HEK293 (cell line): ENCODE measurements around the gene KRT17.

Experiments used
- BCL11B ChIP-seq: fragments of 450-650 bp; formaldehyde crosslinking; IDR thresholded peaks from 2 replicates; pipeline ENCODE4 v1.5.1; 2016; ENCODE audit warnings: low read depth, missing biosample characterization, missing genetic modification characterization
- GLIS1 ChIP-seq: fragments of 450-650 bp; formaldehyde crosslinking; IDR thresholded peaks from 2 replicates; pipeline ENCODE4 v1.5.1; 2016; ENCODE audit warnings: missing biosample characterization, missing genetic modification characterization
- KLF10 ChIP-seq: fragments of 450-650 bp; IDR thresholded peaks from 2 replicates; pipeline ENCODE4 v1.5.1; 2018; ENCODE audit warnings: missing biosample characterization, mild to moderate bottlenecking, missing genetic modification characterization
- KLF16 ChIP-seq: fragments of 450-650 bp; formaldehyde crosslinking; IDR thresholded peaks from 2 replicates; pipeline ENCODE4 v1.5.1; 2017; ENCODE audit warnings: missing biosample characterization, missing genetic modification characterization
- KLF8 ChIP-seq: fragments of 450-650 bp; formaldehyde crosslinking; IDR thresholded peaks from 2 replicates; pipeline ENCODE4 v1.5.1; 2016; ENCODE audit warnings: missing biosample characterization, missing genetic modification characterization
- REPIN1 ChIP-seq: fragments of 450-650 bp; formaldehyde crosslinking; IDR thresholded peaks from 2 replicates; pipeline ENCODE4 v1.5.1; 2017; ENCODE audit warnings: missing biosample characterization, missing genetic modification characterization, low read depth
- ZBTB48 ChIP-seq: fragments of 450-650 bp; formaldehyde crosslinking; IDR thresholded peaks from 2 replicates; pipeline ENCODE4 v1.5.1; 2016; ENCODE audit warnings: missing biosample characterization, missing genetic modification characterization
- ZBTB7A ChIP-seq: fragments of 450-650 bp; formaldehyde crosslinking; IDR thresholded peaks from 2 replicates; pipeline ENCODE4 v1.5.1; 2016; ENCODE audit warnings: low read depth, missing biosample characterization, missing genetic modification characterization
- ZIC2 ChIP-seq: fragments of 450-650 bp; formaldehyde crosslinking; IDR thresholded peaks from 2 replicates; pipeline ENCODE4 v1.5.1; 2016; ENCODE audit warnings: missing biosample characterization, missing genetic modification characterization
- ZNF121 ChIP-seq: fragments of 450-650 bp; formaldehyde crosslinking; IDR thresholded peaks from 2 replicates; pipeline ENCODE4 v1.5.1; 2016; ENCODE audit warnings: missing biosample characterization, missing genetic modification characterization
- ZNF16 ChIP-seq: fragments of 450-650 bp; formaldehyde crosslinking; IDR thresholded peaks from 2 replicates; pipeline ENCODE4 v1.5.1; 2016; ENCODE audit warnings: low read depth, missing biosample characterization, missing genetic modification characterization
- ZNF2 ChIP-seq: fragments of 450-650 bp; formaldehyde crosslinking; IDR thresholded peaks from 2 replicates; pipeline ENCODE4 v1.5.1; 2016; ENCODE audit warnings: missing biosample characterization, missing genetic modification characterization
- ZNF266 ChIP-seq: fragments of 450-650 bp; formaldehyde crosslinking; IDR thresholded peaks from 2 replicates; pipeline ENCODE4 v1.5.1; 2016; ENCODE audit warnings: missing biosample characterization, missing genetic modification characterization, low read depth
- ZNF366 ChIP-seq: fragments of 450-650 bp; formaldehyde crosslinking; conservative IDR thresholded peaks from 2 replicates; pipeline ENCODE4 v1.5.1; 2016; ENCODE audit warnings: missing biosample characterization, missing genetic modification characterization
- ZNF433 ChIP-seq: fragments of 450-650 bp; formaldehyde crosslinking; IDR thresholded peaks from 2 replicates; pipeline ENCODE4 v1.5.1; 2016; ENCODE audit warnings: missing biosample characterization, missing genetic modification characterization, low read depth
- ZNF544 ChIP-seq: fragments of 450-650 bp; formaldehyde crosslinking; IDR thresholded peaks from 2 replicates; pipeline ENCODE4 v1.5.0; 2017; ENCODE audit warnings: missing biosample characterization, missing genetic modification characterization
- ZNF792 ChIP-seq: fragments of 450-650 bp; formaldehyde crosslinking; IDR thresholded peaks from 2 replicates; pipeline ENCODE4 v1.5.1; 2016; ENCODE audit warnings: missing biosample characterization, missing genetic modification characterization
- ZNF843 ChIP-seq: fragments of 450-650 bp; formaldehyde crosslinking; IDR thresholded peaks from 2 replicates; pipeline ENCODE4 v1.5.1; 2016; ENCODE audit warnings: missing biosample characterization, missing genetic modification characterization
- TF ChIP-seq, protein P1 (sequence below): fragments of 450-650 bp; formaldehyde crosslinking; IDR thresholded peaks from 2 replicates; pipeline ENCODE4 v1.5.1; 2016; ENCODE audit warnings: missing biosample characterization, missing genetic modification characterization
- TF ChIP-seq, protein P2 (sequence below): fragments of 450-650 bp; formaldehyde crosslinking; IDR thresholded peaks from 2 replicates; pipeline ENCODE4 v1.5.1; 2016; ENCODE audit warnings: missing biosample characterization, missing genetic modification characterization
- TF ChIP-seq, protein P3 (sequence below): fragments of 450-650 bp; formaldehyde crosslinking; IDR thresholded peaks from 2 replicates; pipeline ENCODE4 v1.5.1; 2016; ENCODE audit warnings: missing biosample characterization, missing genetic modification characterization
- TF ChIP-seq, protein P4 (sequence below): fragments of 450-650 bp; formaldehyde crosslinking; optimal IDR thresholded peaks from 2 replicates; pipeline ENCODE3; 2016; ENCODE audit warnings: missing biosample characterization, mild to moderate bottlenecking, missing genetic modification characterization
- TF ChIP-seq, protein P5 (sequence below): fragments of 450-650 bp; formaldehyde crosslinking; IDR thresholded peaks from 2 replicates; pipeline ENCODE4 v1.5.1; 2016; ENCODE audit warnings: missing biosample characterization, missing genetic modification characterization
- TF ChIP-seq, protein P6 (sequence below): fragments of 450-650 bp; formaldehyde crosslinking; IDR thresholded peaks from 2 replicates; pipeline ENCODE4 v1.5.1; 2016; ENCODE audit warnings: missing biosample characterization, missing genetic modification characterization
- TF ChIP-seq, protein P7 (sequence below): fragments of 450-650 bp; formaldehyde crosslinking; IDR thresholded peaks from 2 replicates; pipeline ENCODE4 v1.5.1; 2016; ENCODE audit warnings: missing biosample characterization, missing genetic modification characterization

KRT17 gene

DNA sequence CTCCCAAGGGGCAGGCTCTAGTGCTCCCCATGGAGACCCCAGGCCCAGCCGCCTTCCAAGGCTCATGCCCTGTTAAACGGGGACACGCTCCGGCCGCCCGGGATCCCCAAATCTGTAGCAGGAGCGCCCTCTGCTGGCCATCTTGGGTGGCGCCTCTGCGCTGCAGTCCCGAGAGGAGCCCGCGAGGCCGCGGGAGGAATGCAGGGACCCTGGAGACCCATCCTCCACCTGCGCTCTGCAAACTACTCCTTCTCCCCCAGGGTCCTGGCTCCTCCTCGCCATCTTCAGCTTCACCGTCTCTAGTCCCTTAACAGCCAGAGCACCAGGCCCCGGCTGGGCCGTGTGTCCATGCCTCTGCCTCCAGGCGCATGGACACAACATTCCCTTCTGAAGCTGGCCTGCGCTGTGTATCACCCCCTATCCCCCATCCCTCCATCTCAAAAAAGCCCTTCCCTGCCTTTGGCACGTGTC, 23.6 kb upstream of the KRT17 start (continued):
- TF ChIP-seq, protein P1, sequence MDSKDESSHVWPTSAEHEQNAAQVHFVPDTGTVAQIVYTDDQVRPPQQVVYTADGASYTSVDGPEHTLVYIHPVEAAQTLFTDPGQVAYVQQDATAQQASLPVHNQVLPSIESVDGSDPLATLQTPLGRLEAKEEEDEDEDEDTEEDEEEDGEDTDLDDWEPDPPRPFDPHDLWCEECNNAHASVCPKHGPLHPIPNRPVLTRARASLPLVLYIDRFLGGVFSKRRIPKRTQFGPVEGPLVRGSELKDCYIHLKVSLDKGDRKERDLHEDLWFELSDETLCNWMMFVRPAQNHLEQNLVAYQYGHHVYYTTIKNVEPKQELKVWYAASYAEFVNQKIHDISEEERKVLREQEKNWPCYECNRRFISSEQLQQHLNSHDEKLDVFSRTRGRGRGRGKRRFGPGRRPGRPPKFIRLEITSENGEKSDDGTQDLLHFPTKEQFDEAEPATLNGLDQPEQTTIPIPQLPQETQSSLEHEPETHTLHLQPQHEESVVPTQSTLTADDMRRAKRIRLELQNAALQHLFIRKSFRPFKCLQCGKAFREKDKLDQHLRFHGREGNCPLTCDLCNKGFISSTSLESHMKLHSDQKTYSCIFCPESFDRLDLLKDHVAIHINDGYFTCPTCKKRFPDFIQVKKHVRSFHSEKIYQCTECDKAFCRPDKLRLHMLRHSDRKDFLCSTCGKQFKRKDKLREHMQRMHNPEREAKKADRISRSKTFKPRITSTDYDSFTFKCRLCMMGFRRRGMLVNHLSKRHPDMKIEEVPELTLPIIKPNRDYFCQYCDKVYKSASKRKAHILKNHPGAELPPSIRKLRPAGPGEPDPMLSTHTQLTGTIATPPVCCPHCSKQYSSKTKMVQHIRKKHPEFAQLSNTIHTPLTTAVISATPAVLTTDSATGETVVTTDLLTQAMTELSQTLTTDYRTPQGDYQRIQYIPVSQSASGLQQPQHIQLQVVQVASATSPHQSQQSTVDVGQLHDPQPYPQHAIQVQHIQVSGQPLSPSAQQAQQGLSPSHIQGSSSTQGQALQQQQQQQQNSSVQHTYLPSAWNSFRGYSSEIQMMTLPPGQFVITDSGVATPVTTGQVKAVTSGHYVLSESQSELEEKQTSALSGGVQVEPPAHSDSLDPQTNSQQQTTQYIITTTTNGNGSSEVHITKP (tag by site-specific recombination), result peak; percentile 20; the same call in 1 of the 2 replicates
- TF ChIP-seq KLF8 (tag by site-specific recombination) (peak; percentile 26; the same call in 1 of the 2 replicates), ZNF2 (0 out of 2 replicates have a peak, but pooled peaks have one; percentile 52), ZNF366 (tag by site-specific recombination) (peak; percentile 98), ZNF843 (tag by site-specific recombination) (peak; percentile 11; the same call in 1 of the 2 replicates), ZNF792 (tag by site-specific recombination) (no peak), REPIN1 (tag by site-specific recombination) (peak; percentile 17; the same call in 1 of the 2 replicates), ZNF121 (tag by site-specific recombination) (0 out of 2 replicates have a peak, but pooled peaks have one; percentile 11), ZNF16 (no peak), ZBTB7A (peak; percentile 68; the same call in 1 of the 2 replicates), ZIC2 (tag by site-specific recombination) (peak; percentile 48; the same call in 1 of the 2 replicates), ZNF544 (tag by site-specific recombination) (no peak), ZBTB48 (tag by site-specific recombination) (peak; percentile 97), KLF10 (tag by site-specific recombination) (no peak), BCL11B (tag by site-specific recombination) (peak; percentile 62; the same call in 1 of the 2 replicates), GLIS1 (tag by site-specific recombination) (peak; percentile 53), ZNF266 (tag by site-specific recombination) (no peak), ZNF433 (tag by site-specific recombination) (no peak), KLF16 (tag by site-specific recombination) (peak; percentile 14; the same call in 1 of the 2 replicates)
- TF ChIP-seq, protein P2, sequence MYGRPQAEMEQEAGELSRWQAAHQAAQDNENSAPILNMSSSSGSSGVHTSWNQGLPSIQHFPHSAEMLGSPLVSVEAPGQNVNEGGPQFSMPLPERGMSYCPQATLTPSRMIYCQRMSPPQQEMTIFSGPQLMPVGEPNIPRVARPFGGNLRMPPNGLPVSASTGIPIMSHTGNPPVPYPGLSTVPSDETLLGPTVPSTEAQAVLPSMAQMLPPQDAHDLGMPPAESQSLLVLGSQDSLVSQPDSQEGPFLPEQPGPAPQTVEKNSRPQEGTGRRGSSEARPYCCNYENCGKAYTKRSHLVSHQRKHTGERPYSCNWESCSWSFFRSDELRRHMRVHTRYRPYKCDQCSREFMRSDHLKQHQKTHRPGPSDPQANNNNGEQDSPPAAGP (tag by site-specific recombination), result peak; percentile 54
- TF ChIP-seq, protein P3, sequence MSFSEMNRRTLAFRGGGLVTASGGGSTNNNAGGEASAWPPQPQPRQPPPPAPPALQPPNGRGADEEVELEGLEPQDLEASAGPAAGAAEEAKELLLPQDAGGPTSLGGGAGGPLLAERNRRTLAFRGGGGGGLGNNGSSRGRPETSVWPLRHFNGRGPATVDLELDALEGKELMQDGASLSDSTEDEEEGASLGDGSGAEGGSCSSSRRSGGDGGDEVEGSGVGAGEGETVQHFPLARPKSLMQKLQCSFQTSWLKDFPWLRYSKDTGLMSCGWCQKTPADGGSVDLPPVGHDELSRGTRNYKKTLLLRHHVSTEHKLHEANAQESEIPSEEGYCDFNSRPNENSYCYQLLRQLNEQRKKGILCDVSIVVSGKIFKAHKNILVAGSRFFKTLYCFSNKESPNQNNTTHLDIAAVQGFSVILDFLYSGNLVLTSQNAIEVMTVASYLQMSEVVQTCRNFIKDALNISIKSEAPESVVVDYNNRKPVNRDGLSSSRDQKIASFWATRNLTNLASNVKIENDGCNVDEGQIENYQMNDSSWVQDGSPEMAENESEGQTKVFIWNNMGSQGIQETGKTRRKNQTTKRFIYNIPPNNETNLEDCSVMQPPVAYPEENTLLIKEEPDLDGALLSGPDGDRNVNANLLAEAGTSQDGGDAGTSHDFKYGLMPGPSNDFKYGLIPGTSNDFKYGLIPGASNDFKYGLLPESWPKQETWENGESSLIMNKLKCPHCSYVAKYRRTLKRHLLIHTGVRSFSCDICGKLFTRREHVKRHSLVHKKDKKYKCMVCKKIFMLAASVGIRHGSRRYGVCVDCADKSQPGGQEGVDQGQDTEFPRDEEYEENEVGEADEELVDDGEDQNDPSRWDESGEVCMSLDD (tag by site-specific recombination), result peak; percentile 90
- TF ChIP-seq, protein P4, sequence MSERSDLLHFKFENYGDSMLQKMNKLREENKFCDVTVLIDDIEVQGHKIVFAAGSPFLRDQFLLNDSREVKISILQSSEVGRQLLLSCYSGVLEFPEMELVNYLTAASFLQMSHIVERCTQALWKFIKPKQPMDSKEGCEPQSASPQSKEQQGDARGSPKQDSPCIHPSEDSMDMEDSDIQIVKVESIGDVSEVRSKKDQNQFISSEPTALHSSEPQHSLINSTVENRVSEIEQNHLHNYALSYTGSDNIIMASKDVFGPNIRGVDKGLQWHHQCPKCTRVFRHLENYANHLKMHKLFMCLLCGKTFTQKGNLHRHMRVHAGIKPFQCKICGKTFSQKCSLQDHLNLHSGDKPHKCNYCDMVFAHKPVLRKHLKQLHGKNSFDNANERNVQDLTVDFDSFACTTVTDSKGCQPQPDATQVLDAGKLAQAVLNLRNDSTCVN (tag by site-specific recombination), result peak; percentile 66
- TF ChIP-seq, protein P5, sequence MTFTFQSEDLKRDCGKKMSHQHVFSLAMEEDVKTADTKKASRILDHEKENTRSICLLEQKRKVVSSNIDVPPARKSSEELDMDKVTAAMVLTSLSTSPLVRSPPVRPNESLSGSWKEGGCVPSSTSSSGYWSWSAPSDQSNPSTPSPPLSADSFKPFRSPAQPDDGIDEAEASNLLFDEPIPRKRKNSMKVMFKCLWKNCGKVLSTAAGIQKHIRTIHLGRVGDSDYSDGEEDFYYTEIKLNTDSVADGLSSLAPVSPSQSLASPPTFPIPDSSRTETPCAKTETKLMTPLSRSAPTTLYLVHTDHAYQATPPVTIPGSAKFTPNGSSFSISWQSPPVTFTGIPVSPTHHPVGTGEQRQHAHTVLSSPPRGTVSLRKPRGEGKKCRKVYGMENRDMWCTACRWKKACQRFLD, result no peak
- TF ChIP-seq, protein P6, sequence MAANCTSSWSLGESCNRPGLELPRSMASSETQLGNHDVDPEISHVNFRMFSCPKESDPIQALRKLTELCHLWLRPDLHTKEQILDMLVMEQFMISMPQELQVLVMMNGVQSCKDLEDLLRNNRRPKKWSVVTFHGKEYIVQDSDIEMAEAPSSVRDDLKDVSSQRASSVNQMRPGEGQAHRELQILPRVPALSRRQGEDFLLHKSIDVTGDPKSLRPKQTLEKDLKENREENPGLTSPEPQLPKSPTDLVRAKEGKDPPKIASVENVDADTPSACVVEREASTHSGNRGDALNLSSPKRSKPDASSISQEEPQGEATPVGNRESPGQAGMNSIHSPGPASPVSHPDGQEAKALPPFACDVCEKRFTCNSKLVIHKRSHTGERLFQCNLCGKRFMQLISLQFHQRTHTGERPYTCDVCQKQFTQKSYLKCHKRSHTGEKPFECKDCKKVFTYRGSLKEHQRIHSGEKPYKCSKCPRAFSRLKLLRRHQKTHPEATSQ (tag by site-specific recombination), result peak; percentile 12; the same call in 1 of the 2 replicates
- TF ChIP-seq, protein P7, sequence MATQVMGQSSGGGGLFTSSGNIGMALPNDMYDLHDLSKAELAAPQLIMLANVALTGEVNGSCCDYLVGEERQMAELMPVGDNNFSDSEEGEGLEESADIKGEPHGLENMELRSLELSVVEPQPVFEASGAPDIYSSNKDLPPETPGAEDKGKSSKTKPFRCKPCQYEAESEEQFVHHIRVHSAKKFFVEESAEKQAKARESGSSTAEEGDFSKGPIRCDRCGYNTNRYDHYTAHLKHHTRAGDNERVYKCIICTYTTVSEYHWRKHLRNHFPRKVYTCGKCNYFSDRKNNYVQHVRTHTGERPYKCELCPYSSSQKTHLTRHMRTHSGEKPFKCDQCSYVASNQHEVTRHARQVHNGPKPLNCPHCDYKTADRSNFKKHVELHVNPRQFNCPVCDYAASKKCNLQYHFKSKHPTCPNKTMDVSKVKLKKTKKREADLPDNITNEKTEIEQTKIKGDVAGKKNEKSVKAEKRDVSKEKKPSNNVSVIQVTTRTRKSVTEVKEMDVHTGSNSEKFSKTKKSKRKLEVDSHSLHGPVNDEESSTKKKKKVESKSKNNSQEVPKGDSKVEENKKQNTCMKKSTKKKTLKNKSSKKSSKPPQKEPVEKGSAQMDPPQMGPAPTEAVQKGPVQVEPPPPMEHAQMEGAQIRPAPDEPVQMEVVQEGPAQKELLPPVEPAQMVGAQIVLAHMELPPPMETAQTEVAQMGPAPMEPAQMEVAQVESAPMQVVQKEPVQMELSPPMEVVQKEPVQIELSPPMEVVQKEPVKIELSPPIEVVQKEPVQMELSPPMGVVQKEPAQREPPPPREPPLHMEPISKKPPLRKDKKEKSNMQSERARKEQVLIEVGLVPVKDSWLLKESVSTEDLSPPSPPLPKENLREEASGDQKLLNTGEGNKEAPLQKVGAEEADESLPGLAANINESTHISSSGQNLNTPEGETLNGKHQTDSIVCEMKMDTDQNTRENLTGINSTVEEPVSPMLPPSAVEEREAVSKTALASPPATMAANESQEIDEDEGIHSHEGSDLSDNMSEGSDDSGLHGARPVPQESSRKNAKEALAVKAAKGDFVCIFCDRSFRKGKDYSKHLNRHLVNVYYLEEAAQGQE (tag by site-specific recombination), result 0 out of 2 replicates have a peak, but pooled peaks have one; percentile 15
